T-cell (primary cell): Measurements from ENCODE around the gene PCDHGA7. TPM values are rescaled to one million over a fixed set of nuclear protein-coding genes. Genes with fewer than 3 reads are reported as not detected.
"Not testable (repeated sequence)": the region's sequence is repeated elsewhere in the genome, so short reads cannot be mapped to it uniquely, and the experiment has no call there.

Experiments used
- ATAC-seq, 4 experiments: fragments of 200-7000 bp in 3 of 4; fragments of 150-1000 bp in 1 of 4; cut with Tn5 transposase; replicated peaks in 1 of 4; 1 replicate in 3 of 4; 2 replicates in 1 of 4; pipeline ENCODE4 v1.10.0; 2021; ENCODE audit warnings: moderate library complexity in 3 of 4, mild to moderate bottlenecking in 2 of 4, moderate number of reproducible peaks in 1 of 4
- CTCF ChIA-PET, 2 donors: fragments of 300-600 bp; sonication (Branson Sonifier 250); formaldehyde crosslinking; loops; one replicate each; lab custom pipeline; 2022; ENCODE audit warnings: antibody characterized with exemption in 2 of 2; lab: Charles Lee
- POLR2A ChIA-PET, 2 donors: fragments of 300-600 bp; sonication (Branson Sonifier 250); formaldehyde crosslinking; loops; one replicate each; lab custom pipeline; 2022; ENCODE audit warnings: antibody characterized with exemption in 2 of 2; lab: Charles Lee
- DNase-seq, 35 experiments: peaks; one replicate each; pipeline versions ENCODE4 v3.0.0 to v3.0.0-alpha.2; 2013 to 2023
- H3K27ac ChIP-seq: one replicate; pipeline ENCODE4 v1.5.1; 2013; ENCODE audit warnings: low read length
- H3K27me3 ChIP-seq, 2 experiments: replicated peaks in 1 of 2; 1 replicate in 1 of 2; 2 replicates in 1 of 2; pipeline versions ENCODE4 v1.6.1 to v1.7.0; 2013; ENCODE audit warnings: low read length in 1 of 2, mixed read lengths in 1 of 2; ENCODE audit not compliant: control insufficient read depth in 2 of 2, insufficient read depth in 2 of 2; ENCODE audit errors: extremely low read depth in 1 of 2
- H3K36me3 ChIP-seq, 2 donors: 1 replicate in 1 of 2; 2 replicates in 1 of 2; pipeline versions ENCODE4 v1.6.1 to v1.7.0; 2013; ENCODE audit warnings: low read length in 1 of 2; ENCODE audit not compliant: control insufficient read depth in 2 of 2, insufficient read depth in 1 of 2; ENCODE audit errors: extremely low read depth in 1 of 2
- H3K4me1 ChIP-seq, 2 experiments: 1 replicate in 1 of 2; 2 replicates in 1 of 2; pipeline versions ENCODE4 v1.6.1 to v1.7.0; 2013; ENCODE audit warnings: low read length in 2 of 2, mixed read lengths in 1 of 2; ENCODE audit not compliant: insufficient read depth in 2 of 2, control insufficient read depth in 1 of 2; ENCODE audit errors: extremely low read depth in 1 of 2
- H3K4me3 ChIP-seq, 2 donors: 1 replicate in 1 of 2; 2 replicates in 1 of 2; pipeline versions ENCODE4 v1.5.1 to v1.7.0; 2013; ENCODE audit warnings: mild to moderate bottlenecking in 2 of 2, low read length in 1 of 2, moderate library complexity in 1 of 2; ENCODE audit not compliant: control insufficient read depth in 1 of 2; ENCODE audit errors: extremely low read depth in 1 of 2
- H3K9me3 ChIP-seq: 2 replicates; pipeline ENCODE4 v1.7.0; 2013
- H3K27ac Mint-ChIP-seq, 2 donors: one replicate each; pipeline ENCODE4 v1.8.0; 2020 to 2021; ENCODE audit warnings: mild to moderate bottlenecking in 2 of 2, mixed read lengths in 2 of 2
- H3K27me3 Mint-ChIP-seq, 2 donors: one replicate each; pipeline ENCODE4 v1.8.0; 2021 to 2022; ENCODE audit warnings: mixed read lengths in 2 of 2
- H3K36me3 Mint-ChIP-seq: one replicate; pipeline ENCODE4 v1.8.0; 2021; ENCODE audit warnings: mixed read lengths
- H3K4me1 Mint-ChIP-seq, 3 donors: one replicate each; pipeline ENCODE4 v1.8.0; 2020 to 2022; ENCODE audit warnings: mixed read lengths in 3 of 3, mild to moderate bottlenecking in 1 of 3
- H3K4me3 Mint-ChIP-seq, 3 donors: one replicate each; pipeline ENCODE4 v1.8.0; 2020 to 2022; ENCODE audit warnings: mild to moderate bottlenecking in 3 of 3, mixed read lengths in 3 of 3, moderate library complexity in 3 of 3
- H3K9me3 Mint-ChIP-seq, 3 donors: one replicate each; pipeline ENCODE4 v1.8.0; 2020 to 2022; ENCODE audit warnings: mixed read lengths in 3 of 3
- WGBS: methylation state at CpG from one replicate; pipeline ENCODE4 v1.1.5; 2013; ENCODE audit warnings: missing lambda C conversion rate; ENCODE audit not compliant: insufficient coverage; 5-methylcytosine and 5-hydroxymethylcytosine counted together
- total RNA-seq, 35 experiments: library from RNA in 6 of 35; stranded (reverse) in 6 of 35; fragments of 120-200 nt in 1 of 35; gene quantifications; one replicate each; pipeline versions ENCODE4 v1.2.1 to v1.2.4 and lab custom pipeline; 2013 to 2026

Gene PCDHGA7
- total RNA-seq, 5 donors from 2014 or later (not counting 1 experiment from before 2014, with no cell fraction given), result 0.16 to 0.53 (median 0.21) TPM

- 49% methylated on average over 69 of the region's 69 CpGs for WGBS
- no peak overlapping the region for H3K4me3 Mint-ChIP-seq
- no peak overlapping the region for H3K27ac Mint-ChIP-seq
Measured at GRCh38 chr5:141371572-141372475, 10.7 kb upstream of the PCDHGA7 start.

GRCh38 chr5:141373673-141374317 is 8.7 kb upstream of the PCDHGA7 start, which contains the start of gene PCDHGA6:
TSS of gene PCDHGA6 (plus strand) at chr5:141373891. CDS start at chr5:141374084, 193 bp downstream.
- Mint-ChIP-seq H3K36me3 (peaks cover 7% of the 10 kb centered on the region), H3K27me3 (peaks cover 47 to 67% of the 10 kb centered on the region in 2 donors), H3K27ac (no peak within 1 kb of the TSS), H3K4me1 (peaks cover 7 to 9% (median 8%) of the 10 kb centered on the region in 3 donors), H3K9me3 (peaks cover 5 to 27% (median 23%) of the 10 kb centered on the region in 3 donors), H3K4me3 (peak within 1 kb of the TSS; percentile 25 to 42 (median 32))
- ATAC-seq (no peak), DNase-seq (peak in 1 of 35 experiments; percentile 20)
- WGBS, result 50% methylated on average over 24 of the region's 27 CpGs
- H3K36me3 ChIP-seq, result peaks cover 0 to 4% of the 10 kb centered on the region in 2 donors
- no peak within 1 kb of the TSS for H3K27ac ChIP-seq
- CTCF ChIA-PET, result interaction anchor here in 1 of 2 donors (0.8 kb wide), 1 partner anchor 56 kb away, joined by 3 read pairs; no protein-coding TSS in a partner anchor
- peaks cover 11% of the 10 kb centered on the region for H3K9me3 ChIP-seq
- peaks cover 19 to 65% of the 10 kb centered on the region in 2 experiments for H3K27me3 ChIP-seq
- POLR2A ChIA-PET, result no interaction called here
- peak within 1 kb of the TSS in 1 of 2 donors; percentile 55 for H3K4me3 ChIP-seq
- H3K4me1 ChIP-seq, result peaks cover 0 to 7% of the 10 kb centered on the region in 2 experiments

More at GRCh38 chr5:141371572-141372475, 10.7 kb upstream of the PCDHGA7 start:
- Histone ChIP-seq H3K4me3 (peak overlapping the region in 1 of 2 donors; percentile 27), H3K4me1 (peaks cover 0 to 7% of the 10 kb centered on the region in 2 experiments), H3K27ac (no peak overlapping the region), H3K36me3 (peaks cover 0 to 4% of the 10 kb centered on the region in 2 donors), H3K27me3 (peaks cover 22 to 61% of the 10 kb centered on the region in 2 experiments), H3K9me3 (peaks cover 9% of the 10 kb centered on the region)
- ATAC-seq (no peak), DNase-seq (no peak)
- peaks cover 7 to 9% (median 8%) of the 10 kb centered on the region in 3 donors for H3K4me1 Mint-ChIP-seq
- peaks cover 6% of the 10 kb centered on the region for H3K36me3 Mint-ChIP-seq
- POLR2A ChIA-PET, result no interaction called here
- peaks cover 5 to 25% (median 20%) of the 10 kb centered on the region in 3 donors for H3K9me3 Mint-ChIP-seq
- peaks cover 51 to 80% of the 10 kb centered on the region in 2 donors for H3K27me3 Mint-ChIP-seq
- CTCF ChIA-PET, result interaction anchor here (2.1 to 2.5 kb wide), 4 partner anchors 152 to 196 kb away, joined by 7 to 19 read pairs (median 11); no protein-coding TSS in a partner anchor

- H3K27me3 Mint-ChIP-seq, result peaks cover 50 to 67% of the 10 kb centered on the region in 2 donors
- H3K36me3 Mint-ChIP-seq, result peaks cover 9% of the 10 kb centered on the region
- no peak for DNase-seq
- Histone ChIP-seq H3K27ac (no peak overlapping the region), H3K4me1 (peaks cover 0 to 7% of the 10 kb centered on the region in 2 experiments), H3K36me3 (peaks cover 0 to 4% of the 10 kb centered on the region in 2 donors), H3K4me3 (peak overlapping the region in 1 of 2 donors; percentile 55), H3K27me3 (peaks cover 16 to 62% of the 10 kb centered on the region in 2 experiments), H3K9me3 (peaks cover 11% of the 10 kb centered on the region)
- POLR2A ChIA-PET, result no interaction called here
- CTCF ChIA-PET, result interaction anchor here in 1 of 2 donors (0.8 to 1.0 kb wide), 2 partner anchors 46 to 57 kb away, joined by 3 read pairs; no protein-coding TSS in a partner anchor
- WGBS, result 61% methylated on average over 14 of the region's 14 CpGs
- peaks cover 5 to 29% (median 29%) of the 10 kb centered on the region in 3 donors for H3K9me3 Mint-ChIP-seq
- no peak for ATAC-seq
- H3K4me1 Mint-ChIP-seq, result peaks cover 7 to 8% (median 8%) of the 10 kb centered on the region in 3 donors
- no peak overlapping the region for H3K27ac Mint-ChIP-seq
- no peak overlapping the region for H3K4me3 Mint-ChIP-seq
Measured at GRCh38 chr5:141374627-141375026, 7.9 kb upstream of the PCDHGA7 start.

GRCh38 chr5:141375444-141376155 is 6.9 kb upstream of the PCDHGA7 start:
- peaks cover 17 to 59% of the 10 kb centered on the region in 2 experiments for H3K27me3 ChIP-seq
- peaks cover 11% of the 10 kb centered on the region for H3K9me3 ChIP-seq
- POLR2A ChIA-PET, H3K27ac ChIP-seq, H3K4me1 ChIP-seq, ATAC-seq, H3K4me3 Mint-ChIP-seq, DNase-seq, CTCF ChIA-PET, H3K36me3 Mint-ChIP-seq, H3K4me1 Mint-ChIP-seq, H3K4me3 ChIP-seq, H3K27ac Mint-ChIP-seq, H3K36me3 ChIP-seq: not testable (repeated sequence)
- peaks cover 5 to 29% (median 29%) of the 10 kb centered on the region in 3 donors for H3K9me3 Mint-ChIP-seq
- WGBS, result 57% methylated on average over 29 of the region's 48 CpGs
- H3K27me3 Mint-ChIP-seq, result peaks cover 49 to 67% of the 10 kb centered on the region in 2 donors

- H3K4me1 Mint-ChIP-seq, result peaks cover 0 to 6% (median 0%) of the 10 kb centered on the region in 3 donors
- CTCF ChIA-PET, result no interaction called here
- ATAC-seq (no peak), DNase-seq (no peak)
- no peak overlapping the region for H3K27ac Mint-ChIP-seq
- H3K27me3 ChIP-seq, result peaks cover 17 to 37% of the 10 kb centered on the region in 2 experiments
- no peak overlapping the region for H3K4me3 Mint-ChIP-seq
- H3K4me3 ChIP-seq, result no peak overlapping the region
- no peaks in the 10 kb centered on the region for H3K36me3 ChIP-seq
- POLR2A ChIA-PET, result no interaction called here
- H3K9me3 ChIP-seq, result peaks cover 11% of the 10 kb centered on the region
- peaks cover under 1 to 39% (median 32%) of the 10 kb centered on the region in 3 donors for H3K9me3 Mint-ChIP-seq
- no peaks in the 10 kb centered on the region for H3K4me1 ChIP-seq
- peaks cover 69 to 79% of the 10 kb centered on the region in 2 donors for H3K27me3 Mint-ChIP-seq
- no peak overlapping the region for H3K27ac ChIP-seq
- peaks cover 10% of the 10 kb centered on the region for H3K36me3 Mint-ChIP-seq
- WGBS, result 38% methylated on average over 12 of the region's 21 CpGs
Measured at GRCh38 chr5:141383345-141383744, 803 bp downstream of the PCDHGA7 start.
